ENCODE measurements around the gene CREG1.

DNA sequence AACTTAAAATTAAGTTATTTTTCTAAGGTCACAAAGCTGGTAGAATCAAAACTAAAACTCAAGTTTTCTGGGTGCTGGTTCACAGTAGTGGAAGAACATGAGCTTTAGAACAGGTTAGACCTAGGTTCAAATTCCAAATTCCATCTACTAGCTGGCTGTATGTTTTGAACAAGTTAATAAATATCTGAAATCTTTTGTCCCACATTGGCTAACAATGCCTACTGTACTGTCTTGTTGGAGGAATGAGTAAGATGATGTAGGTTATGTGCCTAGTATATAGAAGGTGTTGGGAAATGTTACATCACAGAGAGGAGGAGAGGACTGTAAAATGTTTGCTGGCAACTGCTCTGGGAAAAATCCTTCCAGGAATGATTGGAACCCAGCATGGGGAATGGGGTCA lies 21.2 kb downstream of the CREG1 start:
- TF ChIP-seq GATA2 (IDR thresholded peaks at IDR 0.05; ENCODE audit: low read depth, low read length) (no peak), GATA3 (IDR thresholded peaks at IDR 0.05; ENCODE audit: low read depth, low read length) (no peak)

Measured in SH-SY5Y (cell line).